Right lobe of liver (tissue), 6 donors: ENCODE measurements around the gene KCNB1. TPM values are rescaled to one million over a fixed set of nuclear protein-coding genes. Genes with fewer than 3 reads are reported as not detected.
A peak's percentile ranks its signal among the peaks of the same experiment; 100 is the strongest.

Experiments
- ATAC-seq, 4 donors: fragments of 200-7000 bp; cut with Tn5 transposase; one replicate each; pipeline ENCODE4 v1.9.1; 2020; ENCODE audit warnings: mild to moderate bottlenecking in 4 of 4, moderate library complexity in 4 of 4
- DNase-seq, 3 donors: peaks; one replicate each; pipeline ENCODE4 v3.0.0-alpha.2; 2020
- H3K27ac ChIP-seq, 3 donors: fragments of 200-600 bp; one replicate each; pipeline ENCODE4 v1.8.0; 2022
- H3K27me3 ChIP-seq, 2 donors: fragments of 200-600 bp; one replicate each; pipeline ENCODE4 v1.8.0; 2022
- H3K36me3 ChIP-seq, 4 donors: fragments of 200-600 bp; sonication (generic) in 1 of 4; one replicate each; pipeline versions ENCODE4 v1.5.1 to v1.8.0; 2017 to 2022; ENCODE audit warnings: control low read depth in 1 of 4
- H3K4me1 ChIP-seq, 4 donors: fragments of 200-600 bp; sonication (generic) in 1 of 4; one replicate each; pipeline versions ENCODE4 v1.5.1 to v1.8.0; 2017 to 2022; ENCODE audit warnings: control low read depth in 1 of 4
- H3K4me3 ChIP-seq, 3 donors: fragments of 200-600 bp; one replicate each; pipeline ENCODE4 v1.8.0; 2022
- H3K9me3 ChIP-seq, 4 donors: fragments of 200-600 bp; sonication (generic) in 1 of 4; one replicate each; pipeline versions ENCODE4 v1.5.1 to v1.8.0; 2017 to 2022; ENCODE audit warnings: control low read depth in 1 of 4
- POLR2A ChIP-seq: fragments of 450-650 bp; IDR thresholded peaks from one replicate; pipeline ENCODE4 v1.6.1; 2017; ENCODE audit warnings: antibody characterized with exemption, mild to moderate bottlenecking
- WGBS: methylation state at CpG from one replicate; pipeline ENCODE4 v1.1.6; 2018; ENCODE audit warnings: low coverage, low lambda C conversion rate; ENCODE audit not compliant: insufficient coverage; ENCODE audit errors: missing lambda C conversion rate; 5-methylcytosine and 5-hydroxymethylcytosine counted together
- intact Hi-C, 2 donors: fragments of 100-400 bp; cut with DNase I; formaldehyde crosslinking; loops; one replicate each; pipeline versions ENCODE4 v1.11.2 to v1.14.1; 2022
- total RNA-seq, 6 experiments: library from RNA; depleted of rRNA in 2 of 6; stranded (reverse); fragments of >200 nt in 2 of 6; fragmentation: NEBNext Ultra II Directional in 3 of 6; extraction: Animal tissue kit (Norgen Biotek cat#: 25700) in 3 of 6; gene quantifications; one replicate each; pipeline versions ENCODE4 v1.1.0 to v1.2.4, GENCODE V29; 2016 to 2023
- TF ChIP-seq, protein P1 (sequence below), 4 donors: fragments of 200-600 bp in 3 of 4; fragments of 450-650 bp in 1 of 4; IDR thresholded peaks; one replicate each; pipeline versions ENCODE4 v1.5.1 to v1.8.0; 2016 to 2022; ENCODE audit warnings: antibody characterized with exemption in 4 of 4, mild to moderate bottlenecking in 2 of 4
- donor health status: DM: no; HTN: yes; CAD: no.
- donor health status: DM: no; HTN: no; CAD: no.
- donor health status: DM: no; HTN: no; CAD: no.
- donor health status: DM: no; HTN: yes; CAD: no.
- donor health status: DM: no; HTN: yes; CAD: no.

The KCNB1 gene
- total RNA-seq, 6 experiments from 2014 or later = 1.5 to 8.2 (median 3.8) TPM

DNA sequence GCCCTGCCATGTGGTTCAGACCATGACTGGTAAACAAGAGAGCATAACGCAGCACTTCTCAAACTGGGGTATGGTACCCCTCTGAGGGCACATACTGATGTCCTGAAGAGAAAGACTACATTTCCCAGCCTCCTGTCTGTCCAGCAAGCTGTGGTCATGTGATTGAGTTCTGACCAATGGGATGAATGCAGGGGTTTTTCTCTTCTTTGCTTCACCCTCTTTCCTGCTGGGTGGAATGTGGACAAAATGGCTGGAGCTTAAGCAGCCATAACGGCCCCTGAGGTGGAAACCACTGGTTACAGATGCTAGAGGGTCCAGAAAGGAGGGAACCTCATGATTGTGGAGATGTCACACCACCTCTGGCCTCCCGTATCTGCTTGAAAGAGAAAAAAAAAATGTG lies 19.4 kb upstream of the KCNB1 start:
- DNase-seq (peak in 1 of 3 donors; percentile 3), ATAC-seq (peak; percentile 19 to 55 (median 30))
- TF ChIP-seq, protein P1, sequence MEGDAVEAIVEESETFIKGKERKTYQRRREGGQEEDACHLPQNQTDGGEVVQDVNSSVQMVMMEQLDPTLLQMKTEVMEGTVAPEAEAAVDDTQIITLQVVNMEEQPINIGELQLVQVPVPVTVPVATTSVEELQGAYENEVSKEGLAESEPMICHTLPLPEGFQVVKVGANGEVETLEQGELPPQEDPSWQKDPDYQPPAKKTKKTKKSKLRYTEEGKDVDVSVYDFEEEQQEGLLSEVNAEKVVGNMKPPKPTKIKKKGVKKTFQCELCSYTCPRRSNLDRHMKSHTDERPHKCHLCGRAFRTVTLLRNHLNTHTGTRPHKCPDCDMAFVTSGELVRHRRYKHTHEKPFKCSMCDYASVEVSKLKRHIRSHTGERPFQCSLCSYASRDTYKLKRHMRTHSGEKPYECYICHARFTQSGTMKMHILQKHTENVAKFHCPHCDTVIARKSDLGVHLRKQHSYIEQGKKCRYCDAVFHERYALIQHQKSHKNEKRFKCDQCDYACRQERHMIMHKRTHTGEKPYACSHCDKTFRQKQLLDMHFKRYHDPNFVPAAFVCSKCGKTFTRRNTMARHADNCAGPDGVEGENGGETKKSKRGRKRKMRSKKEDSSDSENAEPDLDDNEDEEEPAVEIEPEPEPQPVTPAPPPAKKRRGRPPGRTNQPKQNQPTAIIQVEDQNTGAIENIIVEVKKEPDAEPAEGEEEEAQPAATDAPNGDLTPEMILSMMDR (IDR thresholded peaks at IDR 0.05) = no peak
- no peak for TF ChIP-seq POLR2A

DNA sequence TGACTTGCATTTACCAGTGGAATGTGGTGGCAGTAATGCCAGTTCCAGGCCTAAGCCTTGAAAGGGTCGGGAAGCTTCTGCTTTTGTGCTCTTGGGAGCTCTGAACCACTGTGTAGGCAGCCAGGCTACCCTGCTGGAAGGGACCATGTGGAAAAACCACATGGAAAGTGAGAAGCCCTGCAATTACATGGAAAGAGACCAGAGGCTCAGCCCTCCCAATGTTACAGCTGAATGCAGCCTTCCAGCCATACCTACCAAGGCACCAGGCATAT lies 14.9 kb upstream of the KCNB1 start:
- intact Hi-C loops = no loop called here
- WGBS = 57% methylated on average over 1 of the region's 1 CpG

More for the DNA sequence above, 19.4 kb upstream of the KCNB1 start:
- no peaks in the 10 kb centered on the region for H3K4me1 ChIP-seq
- intact Hi-C loops = no loop called here
- no peaks in the 10 kb centered on the region for H3K36me3 ChIP-seq
- no peaks in the 10 kb centered on the region for H3K9me3 ChIP-seq
- no peak overlapping the region for H3K27ac ChIP-seq
- 36% methylated on average over 2 of the region's 3 CpGs for WGBS
- no peaks in the 10 kb centered on the region for H3K27me3 ChIP-seq
- H3K4me3 ChIP-seq = no peak overlapping the region

DNA sequence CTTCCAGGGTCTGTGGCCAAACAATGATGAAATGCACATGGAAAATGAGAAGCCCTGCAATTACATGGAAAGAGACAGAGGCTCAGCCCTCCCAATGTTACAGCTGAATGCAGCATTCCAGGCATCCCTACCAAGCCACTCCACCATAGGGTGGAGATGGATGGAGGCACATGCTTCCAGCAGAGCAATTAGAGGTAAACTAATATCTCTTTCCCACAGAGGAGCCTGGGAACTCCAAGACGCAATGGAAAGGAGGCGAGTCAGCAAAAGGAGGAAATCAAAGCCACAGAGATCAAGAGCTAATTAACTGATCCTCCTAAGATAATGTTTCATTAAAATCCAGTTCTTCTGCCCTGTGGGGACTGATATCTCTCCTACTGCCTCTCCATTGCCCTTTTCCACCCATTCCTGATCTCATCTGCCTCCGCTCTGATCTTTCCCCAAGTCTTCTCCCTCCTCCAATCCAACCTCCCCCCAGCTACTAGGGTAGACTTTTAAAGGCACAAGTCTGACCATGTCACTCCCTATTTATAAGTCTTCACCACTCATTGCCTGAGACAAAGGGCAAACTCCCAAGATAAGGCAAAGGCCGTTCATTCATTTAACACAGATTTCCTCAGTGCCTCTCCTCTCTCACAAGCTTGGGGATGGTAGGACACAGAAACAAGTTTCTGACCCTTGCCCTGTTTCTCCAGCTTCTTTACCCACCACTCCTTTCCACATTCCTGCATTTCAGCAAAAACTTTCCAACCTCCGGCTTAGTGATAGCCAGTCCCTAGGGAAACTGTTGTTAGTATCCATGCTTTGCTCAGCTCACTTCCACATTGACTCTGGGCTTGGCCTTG lies 14.3 kb upstream of the KCNB1 start:
- Histone ChIP-seq H3K36me3 (no peaks in the 10 kb centered on the region), H3K27me3 (no peaks in the 10 kb centered on the region), H3K4me1 (no peaks in the 10 kb centered on the region), H3K4me3 (no peak overlapping the region), H3K27ac (no peak overlapping the region), H3K9me3 (no peaks in the 10 kb centered on the region)
- TF ChIP-seq, protein P1 (IDR thresholded peaks at IDR 0.05) = no peak
- no peak for TF ChIP-seq POLR2A
- DNase-seq (no peak), ATAC-seq (no peak)
- 55% methylated on average over 4 of the region's 5 CpGs for WGBS
- intact Hi-C loops = no loop called here

More for the DNA sequence above, 14.9 kb upstream of the KCNB1 start:
- H3K27me3 ChIP-seq = no peaks in the 10 kb centered on the region
- H3K27ac ChIP-seq = no peak overlapping the region
- ATAC-seq (no peak), DNase-seq (no peak)
- TF ChIP-seq POLR2A = no peak
- TF ChIP-seq, protein P1 (IDR thresholded peaks at IDR 0.05) = no peak
- no peaks in the 10 kb centered on the region for H3K36me3 ChIP-seq
- H3K4me1 ChIP-seq = no peaks in the 10 kb centered on the region
- no peaks in the 10 kb centered on the region for H3K9me3 ChIP-seq
- no peak overlapping the region for H3K4me3 ChIP-seq

DNA sequence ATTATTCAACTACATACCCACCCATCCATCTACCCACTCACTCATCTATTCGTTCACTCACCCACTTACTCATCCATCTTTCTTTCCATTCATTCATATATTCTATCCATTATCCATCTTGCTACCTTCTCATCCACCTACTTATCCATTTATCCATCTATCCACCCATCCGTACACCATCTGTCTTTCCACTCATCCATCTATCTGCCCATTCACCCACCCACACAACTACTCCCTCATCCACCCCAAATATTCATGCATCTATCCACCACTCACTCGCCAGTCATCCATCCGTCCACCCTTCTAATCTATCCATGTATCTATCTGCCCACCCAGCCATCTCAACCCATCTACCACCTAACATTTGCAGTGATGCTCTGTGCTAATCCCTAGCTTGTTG lies 13.6 kb upstream of the KCNB1 start:
- WGBS = 70% methylated on average over 4 of the region's 4 CpGs
- DNase-seq (no peak), ATAC-seq (no peak)
- peaks cover 0 to 1% (median 0%) of the 10 kb centered on the region in 4 donors for H3K4me1 ChIP-seq
- TF ChIP-seq, protein P1 (IDR thresholded peaks at IDR 0.05) = no peak
- no peak for TF ChIP-seq POLR2A
- H3K36me3 ChIP-seq = no peaks in the 10 kb centered on the region
- H3K27me3 ChIP-seq = no peaks in the 10 kb centered on the region
- H3K9me3 ChIP-seq = no peaks in the 10 kb centered on the region
- no peak overlapping the region for H3K27ac ChIP-seq
- intact Hi-C loops = no loop called here
- no peak overlapping the region for H3K4me3 ChIP-seq
